ENCODE data around the gene C1orf116.
A peak's percentile ranks its signal among the peaks of the same experiment; 100 is the strongest.
"Not testable (repeated sequence)": the region's sequence is repeated elsewhere in the genome, so short reads cannot be mapped to it uniquely, and the experiment has no call there.

Gene C1orf116

DNA sequence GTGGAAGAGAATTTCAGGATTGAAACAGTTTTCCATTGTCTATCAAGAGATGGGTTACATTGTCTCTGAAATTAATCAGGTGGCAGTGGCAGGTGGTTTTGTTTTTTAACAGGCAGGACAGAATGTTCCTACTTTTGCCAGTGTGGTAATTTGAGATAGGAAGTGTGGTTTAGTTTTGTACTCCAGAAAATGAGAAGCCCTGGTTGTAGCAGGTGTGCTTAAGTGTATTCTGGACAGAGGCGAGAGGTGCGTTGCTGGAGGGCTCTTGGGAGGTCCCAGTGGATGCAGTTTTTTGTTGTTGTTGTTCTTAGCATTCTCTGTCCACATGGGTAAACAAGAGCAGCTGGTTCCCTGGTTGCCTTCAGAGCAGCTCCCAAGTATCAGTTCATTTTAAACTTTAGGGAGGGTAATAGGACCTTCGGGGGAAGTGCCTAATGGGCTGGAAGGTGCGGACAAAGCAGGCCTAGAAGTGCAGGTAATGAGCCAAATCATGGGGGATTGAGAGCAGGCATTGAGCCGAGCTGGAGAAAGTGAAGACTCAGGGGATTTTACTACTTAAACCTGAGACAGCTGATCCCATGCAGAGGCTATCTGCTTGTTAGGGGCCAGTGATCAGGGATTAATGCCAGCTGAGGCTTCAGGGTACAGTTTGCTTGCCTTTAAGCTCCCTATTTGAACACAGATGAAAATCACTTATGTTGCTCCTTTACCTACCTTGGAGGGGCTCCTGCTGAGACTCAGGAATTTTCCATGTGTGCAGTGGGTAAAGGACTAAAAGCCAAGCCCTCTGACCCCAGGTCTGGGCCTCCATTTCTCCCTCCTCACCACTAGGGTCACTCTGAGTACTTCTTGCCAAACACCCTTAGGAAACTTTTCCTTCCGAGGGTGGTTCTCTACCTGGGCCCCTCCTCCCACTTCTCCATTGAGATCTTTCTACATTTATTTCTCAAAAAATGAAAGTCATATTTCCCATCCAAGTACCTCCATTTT, 26.6 kb upstream of the C1orf116 start:
- no peak for DNase-seq

DNA sequence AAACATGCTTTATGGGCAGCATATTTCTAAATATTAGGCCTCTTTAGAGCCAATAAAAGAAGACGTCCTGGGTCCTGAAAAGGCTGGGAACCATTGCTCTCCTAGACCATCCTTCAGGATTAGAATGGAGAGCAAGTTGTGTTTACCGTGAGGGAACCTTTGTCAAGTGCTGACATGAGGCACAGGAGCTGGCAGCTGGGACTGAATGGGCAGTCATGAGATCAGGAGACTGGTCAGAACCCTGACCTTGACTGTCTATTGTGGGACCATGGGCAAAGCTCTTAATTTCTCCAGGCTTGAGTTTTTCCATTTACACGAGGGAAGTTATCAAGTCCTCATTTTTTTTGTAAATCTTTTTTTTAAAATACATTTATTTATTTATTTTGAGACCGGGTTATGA, 25.7 kb upstream of the C1orf116 start:
- DNase-seq = no peak

DNA sequence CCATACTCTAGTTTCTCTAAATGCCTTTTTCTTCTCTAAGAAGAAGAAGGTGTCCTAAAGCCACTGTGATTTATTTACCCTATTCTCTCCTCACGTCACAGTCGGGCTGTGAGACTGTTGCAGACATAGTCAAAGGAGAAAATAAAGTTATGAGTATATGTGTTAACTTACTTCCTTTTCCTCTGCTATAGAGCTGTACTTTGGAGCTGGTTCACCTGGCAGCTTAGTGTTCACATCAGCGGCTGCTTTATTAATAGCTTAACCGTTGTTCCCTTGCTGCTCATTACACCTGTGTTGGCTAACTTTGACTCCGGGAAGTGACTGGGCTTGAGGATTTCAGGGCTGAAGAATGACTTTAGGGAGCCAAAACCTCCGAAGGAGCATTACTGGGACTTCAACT, 24.1 kb upstream of the C1orf116 start:
- no peak for DNase-seq

DNA sequence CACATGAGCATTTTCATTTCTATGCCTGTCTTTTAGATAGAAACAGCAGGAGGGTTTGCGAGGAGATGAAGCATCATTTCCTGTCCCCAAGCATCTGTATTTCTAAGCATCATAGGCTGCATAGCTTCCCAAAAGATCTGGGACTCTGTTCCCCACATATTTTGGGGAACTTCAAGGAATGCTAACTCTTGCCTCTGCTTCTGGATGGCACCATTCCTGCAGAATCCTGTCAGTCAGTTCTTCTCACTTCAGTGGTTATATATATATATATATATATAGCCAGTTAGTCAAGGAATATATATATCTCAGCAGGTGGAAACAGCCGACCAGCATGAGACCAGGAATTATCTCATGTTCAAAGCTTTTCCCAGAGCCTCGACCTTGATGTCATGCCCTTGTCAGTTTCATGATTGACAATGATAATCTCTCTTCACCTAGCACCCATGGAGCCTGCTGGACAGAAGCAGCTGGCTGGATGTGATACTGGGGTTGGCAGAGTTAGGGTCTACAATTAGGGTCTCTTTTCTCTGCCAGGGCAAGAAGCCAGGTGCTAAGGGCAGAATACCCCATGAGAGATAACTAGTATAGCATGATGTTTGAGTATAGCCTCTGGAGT, 22.9 kb upstream of the C1orf116 start:
- no peak for DNase-seq

DNA sequence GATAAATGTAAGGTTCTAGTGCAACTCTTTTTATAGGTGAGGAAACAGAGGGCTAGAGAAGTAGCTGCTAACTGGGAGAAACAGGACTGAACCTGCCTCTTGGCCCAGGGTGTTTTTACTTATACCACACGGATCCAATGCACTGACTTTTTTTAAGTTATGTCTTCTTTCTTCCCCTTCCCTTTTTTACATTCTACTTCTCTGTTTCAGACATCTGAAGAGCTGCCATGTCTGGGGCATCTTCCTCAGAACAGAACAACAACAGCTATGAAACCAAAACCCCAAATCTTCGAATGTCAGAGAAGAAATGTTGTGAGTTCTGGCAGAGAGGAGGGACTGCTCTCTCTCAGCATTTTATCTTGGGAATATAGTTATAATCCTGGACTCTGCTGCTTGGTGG, 21.9 kb upstream of the C1orf116 start:
- DNase-seq = no peak

DNA sequence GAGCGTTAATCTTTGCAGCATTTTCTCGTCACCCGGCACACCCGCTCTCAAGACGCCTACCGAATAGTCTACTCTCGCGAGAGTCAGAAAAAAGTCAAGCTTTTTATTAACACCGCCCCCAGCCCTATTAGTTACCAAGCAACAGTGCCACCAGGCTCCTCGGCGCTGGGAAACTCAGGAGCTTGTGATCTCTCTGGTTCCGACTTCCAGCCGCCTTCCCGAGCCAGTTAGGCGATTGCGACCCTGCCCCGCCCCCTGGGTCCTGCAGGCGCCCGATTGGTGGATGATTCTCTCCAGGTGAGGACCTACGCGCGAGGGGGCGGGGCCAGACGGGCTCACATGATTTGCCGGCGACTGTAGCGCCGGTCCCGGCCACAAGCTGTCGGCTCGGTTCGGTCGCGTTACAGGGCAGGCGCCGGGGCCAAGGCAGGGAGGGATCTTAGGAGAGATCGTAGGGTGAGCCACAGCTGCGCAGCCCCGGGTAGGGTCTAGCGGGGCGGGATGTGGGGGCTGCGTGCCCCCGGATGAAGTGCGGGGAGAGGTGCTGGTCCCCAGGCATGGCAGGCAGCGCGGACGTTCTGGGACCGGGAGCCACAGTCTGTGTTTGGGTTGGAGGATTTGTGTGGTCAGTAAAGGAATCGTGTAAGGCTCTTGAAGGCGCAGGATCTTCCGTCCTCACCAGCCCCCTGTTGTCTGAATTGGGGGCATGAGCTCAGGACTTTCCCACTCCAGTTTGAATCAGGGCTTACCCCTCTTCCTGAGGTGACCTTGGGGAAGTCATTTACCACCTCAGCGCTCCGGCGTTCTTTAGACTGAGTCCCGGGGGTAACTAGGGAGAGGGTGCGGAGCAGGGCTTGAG, 20.6 kb upstream of the C1orf116 start, which contains the start of gene PFKFB2:
Gene PFKFB2, plus strand, starts transcription at position 365 of the 859 bp plus-strand sequence. CDS start 1,443 bp downstream, outside the sequence.
- peak; percentile 94 for DNase-seq

DNA sequence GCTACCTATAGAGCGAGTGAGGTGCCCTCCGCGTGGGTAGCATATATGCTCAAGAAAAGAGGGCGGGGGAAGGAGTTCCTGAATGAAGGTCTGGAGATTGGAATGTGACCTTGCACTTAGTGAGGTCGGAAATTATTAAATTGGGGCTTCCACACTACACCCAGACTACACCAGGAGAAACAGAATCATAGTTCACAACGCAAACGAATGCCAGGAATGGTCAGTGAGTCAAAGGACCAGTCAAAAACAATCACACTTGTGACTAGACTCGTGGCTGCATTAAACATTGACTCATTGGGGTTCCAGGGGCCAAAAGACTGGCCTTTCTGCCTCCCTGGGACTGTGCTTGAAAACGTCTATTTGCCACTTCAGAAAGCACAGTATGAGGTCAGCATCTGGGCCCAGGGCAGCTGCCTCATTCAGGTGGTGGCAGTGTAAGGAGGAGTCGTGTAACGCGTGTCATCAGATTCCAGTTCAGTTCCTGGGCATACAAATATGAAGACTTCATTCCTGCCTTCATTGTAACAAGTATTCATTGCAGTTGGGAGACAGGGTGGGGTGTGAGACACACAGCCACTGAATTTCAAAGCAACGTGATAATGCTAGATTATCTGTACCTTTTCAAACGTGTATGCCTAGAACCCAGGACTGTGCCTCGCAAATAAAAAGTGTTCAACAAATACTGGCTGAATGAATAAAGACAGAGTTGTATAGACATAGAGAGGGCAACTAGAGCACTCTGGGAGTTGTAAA, 18.8 kb upstream of the C1orf116 start, which contains the start of gene YOD1:
Gene YOD1, minus strand, starts transcription at position 18 of the 753 bp plus-strand sequence. CDS start 178 bp downstream, outside the sequence.
- no peak for DNase-seq

DNA sequence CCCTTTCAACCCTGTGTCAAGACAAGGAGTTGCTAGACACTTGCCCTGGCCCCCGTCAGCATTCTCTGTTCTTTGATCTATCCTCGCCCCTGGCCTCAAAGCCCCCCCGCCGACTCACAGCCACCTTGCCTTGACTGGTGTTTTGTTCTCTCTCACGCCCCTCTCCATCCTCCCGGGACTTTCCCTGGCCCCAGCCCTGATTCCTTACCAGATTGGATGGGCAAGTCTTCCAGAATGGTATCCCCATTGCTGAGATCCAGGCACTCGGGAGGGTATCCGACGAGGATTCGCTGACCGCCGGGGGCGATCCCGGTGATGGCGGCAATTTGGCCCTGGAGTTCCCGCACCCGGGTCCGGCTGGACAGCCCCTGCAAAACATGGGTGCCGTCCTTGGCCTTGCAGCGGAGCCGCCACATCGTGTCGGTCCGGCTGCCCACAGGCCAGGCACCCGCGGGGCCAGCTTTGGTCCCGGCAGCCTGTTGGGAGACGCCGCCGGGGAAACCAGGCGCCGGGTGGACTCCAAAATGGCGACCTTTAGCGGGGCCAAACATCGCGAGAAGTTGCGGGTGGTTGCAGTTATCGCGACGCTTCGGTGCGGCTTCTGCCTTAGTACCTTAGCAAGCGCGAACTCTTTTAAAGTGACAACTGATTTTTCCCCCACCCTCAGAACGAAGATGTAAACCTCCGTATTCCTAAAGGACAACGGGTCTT, 18.1 kb upstream of the C1orf116 start:
- peak; percentile 88 for DNase-seq

DNA sequence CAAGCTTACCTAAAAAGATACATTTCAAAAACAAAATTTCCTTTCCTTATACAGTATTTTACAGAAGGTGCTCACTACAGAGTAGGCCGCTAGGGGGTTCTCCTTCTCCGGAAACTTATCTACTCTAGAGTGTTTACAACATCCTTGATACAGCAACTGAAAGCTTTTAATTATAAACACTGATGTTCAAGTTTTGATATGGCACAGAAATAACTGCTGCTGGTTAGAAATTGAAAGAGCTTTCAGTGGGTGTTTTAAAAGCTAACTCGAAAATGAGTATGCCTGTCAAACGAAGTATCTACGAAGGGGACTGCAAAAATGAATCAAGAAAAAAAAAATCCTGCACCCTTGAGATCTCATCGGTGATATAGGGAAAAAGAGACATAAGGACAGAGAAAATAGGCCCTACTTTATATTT, 17.4 kb upstream of the C1orf116 start:
- no peak for DNase-seq

DNA sequence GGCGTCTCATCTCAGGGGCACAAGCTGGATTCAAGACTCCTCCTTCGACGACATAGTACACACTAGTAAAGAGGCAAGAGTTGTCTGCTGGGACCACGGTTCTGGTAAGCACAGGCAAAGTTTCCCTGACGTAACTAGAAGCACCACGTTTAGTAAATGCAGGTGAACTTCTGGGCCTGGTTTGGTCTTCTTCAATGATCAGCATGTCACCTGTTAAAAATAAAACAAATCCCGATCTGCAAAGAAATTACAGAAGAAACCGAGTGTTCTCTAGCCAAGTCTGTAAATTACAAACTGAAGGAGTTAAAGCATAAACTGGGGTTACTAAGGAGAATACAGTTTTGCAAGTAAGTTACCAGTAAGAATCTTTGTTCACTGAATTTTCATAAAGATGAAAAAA, 17.0 kb upstream of the C1orf116 start:
- DNase-seq = no peak

DNA sequence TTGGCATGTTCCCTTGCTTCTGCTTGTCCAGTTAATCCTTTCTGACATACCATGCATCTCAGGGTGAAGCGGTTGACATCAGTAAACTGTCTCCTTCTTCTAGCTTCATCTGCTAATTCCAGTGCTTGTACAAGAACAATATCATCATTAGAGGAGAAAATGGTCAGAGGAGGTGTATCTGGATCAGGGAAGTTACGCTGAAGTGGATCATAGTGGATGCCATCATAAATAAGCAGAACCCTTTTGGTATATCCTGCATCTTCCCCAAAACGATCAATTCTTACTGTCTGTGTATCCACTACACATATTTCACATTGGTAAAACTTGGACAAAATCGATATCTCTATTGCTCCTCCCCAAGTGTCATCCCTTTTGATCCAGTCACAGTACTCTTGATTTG, 16.5 kb upstream of the C1orf116 start:
- no peak for DNase-seq

DNA sequence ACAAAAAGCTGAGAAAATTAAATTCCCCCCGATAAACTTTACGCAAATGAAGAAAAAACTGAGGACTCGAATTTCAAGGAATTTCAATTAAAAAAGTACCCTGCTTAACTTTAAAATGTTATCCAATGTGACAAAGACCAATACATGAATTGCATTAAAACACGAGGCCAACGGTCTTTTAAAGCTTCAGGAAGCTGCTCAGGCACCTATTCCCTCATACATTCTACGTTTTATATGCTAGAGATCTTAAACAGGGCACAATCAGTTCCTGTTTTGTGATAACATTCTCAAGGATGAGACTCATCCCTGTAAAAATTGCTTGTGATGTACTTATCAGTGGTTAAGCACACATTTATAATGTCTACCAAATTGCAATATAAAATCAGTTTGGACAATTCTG, 15.5 kb upstream of the C1orf116 start:
- DNase-seq = no peak

DNA sequence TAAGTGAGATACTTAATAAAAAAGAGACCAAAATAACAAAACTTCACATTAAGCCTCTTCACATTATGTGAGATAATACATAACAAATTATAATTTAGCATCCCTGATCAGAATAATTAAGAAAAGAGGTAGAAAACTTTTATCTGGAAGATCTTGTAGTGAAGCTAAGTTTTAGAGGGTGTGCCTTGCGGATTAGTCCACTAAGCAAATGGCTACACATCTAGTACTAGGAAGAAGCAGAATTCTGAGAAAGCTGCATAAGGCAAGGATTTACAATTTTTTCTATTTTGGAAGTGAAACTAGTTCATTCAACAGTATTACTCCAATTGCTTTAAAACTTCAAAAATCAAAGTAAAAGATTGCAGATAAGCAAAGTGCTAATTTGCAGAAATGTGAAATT, 14.9 kb upstream of the C1orf116 start:
- no peak for DNase-seq

DNA sequence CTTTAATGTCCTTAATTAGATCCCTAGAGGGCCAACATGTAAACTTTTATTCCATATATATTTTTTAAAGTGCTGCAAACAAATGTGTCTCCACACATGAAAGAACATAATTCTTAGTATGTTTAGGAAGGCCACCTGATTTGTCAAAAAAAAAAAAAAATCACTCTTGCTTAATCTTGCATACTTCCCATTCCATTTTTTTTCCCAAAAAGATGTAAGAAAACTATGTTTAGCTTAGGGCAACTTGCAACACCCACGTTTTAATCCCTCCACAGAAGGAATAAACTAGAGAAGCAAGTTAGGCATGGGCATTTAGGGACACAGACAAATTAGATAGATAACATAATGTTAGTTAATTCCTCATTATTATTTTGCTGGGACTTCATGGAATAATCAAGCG, 12.9 kb upstream of the C1orf116 start:
- no peak for DNase-seq

DNA sequence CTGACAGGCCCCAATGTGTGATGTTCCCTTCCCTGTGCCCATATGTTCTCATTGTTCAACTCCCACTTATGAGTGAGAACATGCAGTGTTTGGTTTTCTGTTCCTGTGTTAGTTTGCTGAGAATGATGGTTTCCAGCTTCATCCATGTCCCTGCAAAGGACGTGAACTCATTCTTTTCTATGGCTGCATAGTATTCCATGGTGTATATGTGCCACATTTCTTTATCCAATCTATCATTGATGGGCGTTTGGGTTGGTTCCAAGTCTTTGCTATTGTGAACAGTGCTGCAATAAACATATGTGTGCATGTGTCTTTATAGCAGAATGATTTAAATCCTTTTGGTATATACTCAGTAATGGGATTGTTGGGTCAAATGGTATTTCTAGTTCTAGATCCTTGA, 8.8 kb upstream of the C1orf116 start:
- not testable (repeated sequence) for DNase-seq

DNA sequence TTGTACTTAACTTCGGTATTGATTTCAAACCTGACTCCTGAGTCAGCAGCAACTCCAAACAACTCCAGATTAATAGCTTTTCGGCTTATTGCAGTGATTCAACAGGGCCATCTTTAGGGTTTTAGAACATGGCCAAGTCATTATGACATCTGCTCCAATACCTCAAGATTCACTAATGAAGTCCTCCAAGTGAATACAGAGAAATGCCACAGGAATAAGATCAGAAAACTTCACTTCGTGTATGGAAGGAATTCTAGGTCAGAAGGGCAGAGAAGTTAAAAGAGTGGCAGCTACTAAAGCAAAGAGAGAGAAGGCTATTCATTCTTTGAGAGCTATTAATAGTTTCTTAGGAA, 7.6 kb upstream of the C1orf116 start:
- no peak for DNase-seq

DNA sequence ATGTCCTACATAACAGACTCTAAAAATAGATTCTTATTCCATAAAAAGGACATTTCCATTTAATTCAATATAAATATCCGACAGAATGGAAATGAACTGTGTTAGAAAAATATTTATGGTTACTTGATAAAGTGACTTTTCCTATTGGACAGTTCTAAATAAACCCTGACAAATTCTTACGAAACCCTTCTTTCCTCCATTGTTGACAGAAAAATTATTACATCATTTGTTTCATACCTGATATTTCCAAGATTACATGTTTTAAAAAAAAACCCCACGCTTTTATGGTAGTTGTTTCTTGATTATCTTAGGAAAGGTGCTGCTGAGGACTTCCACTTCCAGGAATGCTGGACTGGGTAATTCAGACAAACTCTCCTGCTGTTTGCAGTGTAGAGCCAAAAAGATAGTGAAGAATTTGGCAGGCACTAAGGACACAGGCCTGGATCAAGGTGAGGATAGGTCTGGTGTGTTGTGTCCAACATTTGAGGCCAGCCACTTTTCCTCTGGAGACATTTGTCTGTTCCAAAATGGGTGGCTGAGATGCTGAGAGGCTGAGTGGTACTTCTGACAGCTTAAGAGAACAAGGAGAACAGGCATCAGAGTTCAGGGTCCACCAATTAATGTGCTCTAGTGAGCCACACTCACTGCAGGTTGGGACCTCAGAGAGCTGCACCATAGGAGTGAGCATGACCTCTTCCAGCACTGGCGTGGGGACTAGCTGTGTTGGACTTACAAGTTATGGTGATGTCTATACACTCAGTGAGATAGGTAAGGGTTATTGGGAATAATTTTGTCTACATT, 7.0 kb upstream of the C1orf116 start:
- DNase-seq = no peak

DNA sequence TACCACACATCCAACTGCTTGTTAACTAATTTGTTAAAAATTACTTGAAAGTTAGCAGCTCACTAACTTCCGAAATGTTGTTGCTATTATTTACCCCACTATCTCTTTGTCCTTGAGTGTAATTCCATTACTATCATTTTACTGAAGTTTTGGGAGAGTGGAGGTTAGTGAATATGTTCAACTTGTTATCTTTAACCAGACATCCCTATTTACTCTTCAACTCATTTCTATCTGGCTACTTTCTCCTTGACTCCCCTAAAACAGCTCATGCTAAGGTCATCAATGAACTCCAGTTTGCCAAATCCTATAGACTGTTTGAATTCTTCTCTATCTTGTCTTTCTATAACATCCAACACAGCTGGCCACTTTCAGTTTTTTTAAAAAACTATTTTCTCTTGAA, 4.3 kb upstream of the C1orf116 start:
- DNase-seq = no peak

DNA sequence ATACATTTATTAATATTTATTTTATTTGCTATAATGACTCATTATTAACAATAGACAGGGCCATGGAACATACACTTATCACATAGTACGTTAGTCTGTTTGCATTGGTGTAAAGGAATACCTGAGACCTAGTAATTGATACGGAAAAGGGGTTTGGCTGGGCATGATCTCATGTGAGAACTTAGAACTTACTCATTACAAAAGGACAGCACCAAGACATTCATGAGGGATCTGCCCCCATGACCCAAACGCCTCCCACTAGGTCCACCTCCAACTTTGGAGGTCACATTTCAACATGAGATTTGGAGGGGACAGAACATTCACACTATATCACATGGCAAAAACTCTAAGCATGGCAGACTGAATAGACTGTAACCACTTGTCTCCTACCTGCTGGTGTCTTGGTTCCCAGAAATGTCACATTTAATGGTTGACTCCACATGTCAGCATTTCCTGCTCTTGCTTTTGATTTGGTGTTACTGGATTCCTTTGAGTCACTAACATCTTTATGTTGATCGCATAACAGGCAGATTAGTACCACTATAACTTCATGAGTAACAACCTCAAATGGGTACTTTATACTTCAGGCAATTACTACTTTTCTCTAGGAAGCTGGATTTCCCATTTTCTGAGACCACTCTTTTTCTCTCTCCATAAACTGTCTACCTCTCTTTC, 3.5 kb upstream of the C1orf116 start:
- DNase-seq = no peak

DNA sequence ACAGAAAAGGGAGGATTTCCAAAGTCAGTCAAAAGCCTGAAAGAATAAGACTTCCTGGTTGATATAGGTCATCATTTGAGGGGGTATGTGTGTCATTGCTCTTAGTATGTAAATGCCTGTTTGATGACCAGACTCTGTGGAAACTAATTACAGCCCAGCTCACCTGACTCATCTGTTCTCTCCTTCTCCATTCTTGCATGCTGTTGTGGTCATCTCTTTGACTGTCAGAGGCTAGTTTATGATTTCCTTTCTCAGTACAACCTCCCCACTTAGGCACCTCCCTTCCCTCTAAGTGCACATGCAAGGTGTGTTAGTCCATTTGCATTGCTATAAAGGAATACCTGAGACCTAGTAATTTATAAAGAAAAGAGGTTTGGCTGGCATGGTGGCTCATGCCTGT, 2.4 kb upstream of the C1orf116 start:
- no peak for DNase-seq

Measured in activated CD4-positive, CD25-positive, alpha-beta regulatory T cell treated with anti-CD3 and anti-CD28 coated beads, Interleukin-2, amount 50 U/mL, for 72 hours (primary cell).